Measurements from ENCODE around the gene KLK4.

- no peak for TF ChIP-seq POLR2A (IDR thresholded peaks at IDR 0.05)
- TF ChIP-seq CTCF (IDR thresholded peaks at IDR 0.05) = no peak
Measured at GRCh38 chr19:50897191-50897607, 14.0 kb downstream of the KLK4 start.
